GM23338 (cell line): Measurements from ENCODE around the gene DCANP1. TPM values are rescaled to one million over a fixed set of nuclear protein-coding genes. Genes with fewer than 3 reads are reported as not detected.

Experiments
- ATAC-seq: fragments of 200-7000 bp; cut with Tn5 transposase; 3 replicates; pipeline ENCODE4 v1.9.1; 2020
- DNase-seq: peaks from one replicate; pipeline ENCODE4 v3.0.0-alpha.2; 2015; ENCODE audit warnings: low spot score
- H2AFZ ChIP-seq: fragments of 200-600 bp; sonication (generic); 2 replicates; pipeline ENCODE4 v1.8.0; 2016; ENCODE audit warnings: antibody characterized with exemption, mild to moderate bottlenecking, moderate library complexity
- H3F3A ChIP-seq: fragments of 200-600 bp; sonication (generic); replicated peaks from 2 replicates; pipeline ENCODE4 v1.8.0; 2017; ENCODE audit warnings: antibody characterized with exemption, mixed run types, low read depth
- H3K27ac ChIP-seq: fragments of 200-600 bp; sonication (generic); 2 replicates; pipeline ENCODE4 v1.6.1; 2016; ENCODE audit warnings: low read depth
- H3K27me3 ChIP-seq: fragments of 200-600 bp; sonication (generic); 2 replicates; pipeline ENCODE4 v1.8.0; 2016; ENCODE audit warnings: mild to moderate bottlenecking, mixed run types, moderate library complexity; ENCODE audit not compliant: insufficient read depth
- H3K36me3 ChIP-seq: fragments of 200-600 bp; sonication (generic); 2 replicates; pipeline ENCODE4 v1.8.0; 2016; ENCODE audit warnings: mild to moderate bottlenecking; ENCODE audit not compliant: insufficient read depth
- H3K4me1 ChIP-seq: fragments of 200-600 bp; sonication (generic); 2 replicates; pipeline ENCODE4 v1.8.0; 2016; ENCODE audit warnings: mild to moderate bottlenecking, moderate library complexity; ENCODE audit not compliant: insufficient read depth
- H3K4me2 ChIP-seq: fragments of 200-600 bp; sonication (generic); 2 replicates; pipeline ENCODE4 v1.7.1; 2017; ENCODE audit warnings: mixed run types
- H3K4me3 ChIP-seq: fragments of 200-600 bp; sonication (generic); 2 replicates; pipeline ENCODE4 v1.6.1; 2016; ENCODE audit warnings: mixed run types
- H3K79me2 ChIP-seq: fragments of 200-600 bp; sonication (generic); replicated peaks from 2 replicates; pipeline ENCODE4 v1.8.0; 2017; ENCODE audit warnings: mild to moderate bottlenecking; ENCODE audit not compliant: insufficient read depth
- H3K9me2 ChIP-seq: fragments of 200-600 bp; sonication (generic); 2 replicates; pipeline ENCODE4 v1.8.0; 2017; ENCODE audit not compliant: insufficient read depth
- H4K20me1 ChIP-seq: fragments of 200-600 bp; sonication (generic); replicated peaks from 2 replicates; pipeline ENCODE4 v1.8.0; 2017; ENCODE audit warnings: mild to moderate bottlenecking; ENCODE audit not compliant: insufficient read depth
- H3K27ac Mint-ChIP-seq: 2 replicates; pipeline ENCODE4 v1.8.0; 2020; ENCODE audit warnings: inconsistent platforms, mild to moderate bottlenecking, moderate library complexity, mixed read lengths
- H3K27me3 Mint-ChIP-seq: 3 replicates; pipeline ENCODE4 v1.8.0; 2022; ENCODE audit warnings: low read depth, mild to moderate bottlenecking, moderate library complexity, mixed read lengths, inconsistent platforms; ENCODE audit not compliant: insufficient read depth, poor library complexity
- H3K36me3 Mint-ChIP-seq: 3 replicates; pipeline ENCODE4 v1.8.0; 2021; ENCODE audit warnings: low read depth, mild to moderate bottlenecking, inconsistent platforms, moderate library complexity, mixed read lengths
- H3K4me1 Mint-ChIP-seq: 3 replicates; pipeline ENCODE4 v1.8.0; 2020; ENCODE audit warnings: mild to moderate bottlenecking, inconsistent platforms, mixed read lengths
- H3K4me3 Mint-ChIP-seq: 3 replicates; pipeline ENCODE4 v1.8.0; 2021; ENCODE audit warnings: moderate library complexity, mild to moderate bottlenecking, inconsistent platforms, mixed read lengths
- H3K9me3 Mint-ChIP-seq: 3 replicates; pipeline ENCODE4 v1.8.0; 2020; ENCODE audit warnings: moderate library complexity, mild to moderate bottlenecking, inconsistent platforms, mixed read lengths
- CREB1 ChIP-seq: fragments of 250-450 bp; sonication (Bioruptor Pico); IDR thresholded peaks from 2 replicates; pipeline ENCODE4 v1.5.0; 2020; ENCODE audit warnings: low read depth, mild to moderate bottlenecking, moderate library complexity
- EZH2 ChIP-seq: fragments of 200-600 bp; sonication (generic); IDR thresholded peaks from one replicate; pipeline ENCODE4 v1.8.0; 2017; ENCODE audit warnings: antibody characterized with exemption, mild to moderate bottlenecking, low read depth; ENCODE audit not compliant: unreplicated experiment
- EZH2phosphoT487 ChIP-seq: fragments of 200-600 bp; sonication (generic); IDR thresholded peaks from one replicate; pipeline ENCODE4 v1.8.1; 2018; ENCODE audit warnings: antibody characterized with exemption; ENCODE audit not compliant: unreplicated experiment
- JUNB ChIP-seq: IDR thresholded peaks from one replicate; pipeline ENCODE4 v1.6.1; 2016; ENCODE audit warnings: antibody characterized with exemption; ENCODE audit not compliant: unreplicated experiment
- NANOG ChIP-seq: IDR thresholded peaks from 2 replicates; pipeline ENCODE4 v1.6.1; 2016; ENCODE audit warnings: antibody characterized with exemption, borderline replicate concordance
- POLR2AphosphoS5 ChIP-seq: IDR thresholded peaks from 2 replicates; pipeline ENCODE4 v1.6.1; 2016; ENCODE audit warnings: antibody characterized with exemption, low read depth
- REST ChIP-seq: IDR thresholded peaks from one replicate; pipeline ENCODE4 v1.6.1; 2018; ENCODE audit warnings: antibody characterized with exemption; ENCODE audit not compliant: unreplicated experiment
- STAT1 ChIP-seq: IDR thresholded peaks from one replicate; pipeline ENCODE4 v1.6.1; 2016; ENCODE audit warnings: antibody characterized with exemption; ENCODE audit not compliant: unreplicated experiment
- ZNF114 ChIP-seq: fragments of 250-450 bp; sonication (Bioruptor Pico); IDR thresholded peaks from 2 replicates; pipeline ENCODE4 v1.5.0; 2020; ENCODE audit warnings: mild to moderate bottlenecking, moderate library complexity
- ZNF331 ChIP-seq: fragments of 250-450 bp; sonication (Bioruptor Pico); IDR thresholded peaks from 2 replicates; pipeline ENCODE4 v1.5.0; 2020; ENCODE audit warnings: low read depth, mild to moderate bottlenecking, moderate library complexity
- ZNF462 ChIP-seq: fragments of 250-450 bp; sonication (Bioruptor Pico); IDR thresholded peaks from 2 replicates; pipeline ENCODE4 v1.5.0; 2020; ENCODE audit warnings: mild to moderate bottlenecking, moderate library complexity
- polyA plus RNA-seq: library from polyadenylated mRNA; unstranded; fragments of >200 nt; fragmentation: Nextera tagmentation; extraction: Ambion mirVana; gene quantifications from 2 replicates; pipeline ENCODE4 v1.2.1, GENCODE V29; 2016
- total RNA-seq: library from RNA; depleted of rRNA; stranded (reverse); fragments of >200 nt; shearing (Covaris generic); gene quantifications from 2 replicates; pipeline ENCODE4 v1.2.3, GENCODE V29; 2014
- TF ChIP-seq, protein P1 (sequence below), 2 experiments: fragments of 200-600 bp in 1 of 2; sonication (generic) in 1 of 2; conservative IDR thresholded peaks; 2 replicates each; pipeline versions ENCODE4 v1.5.1 to v1.6.1; 2016 to 2017; ENCODE audit warnings: antibody characterized with exemption in 2 of 2, low read depth in 2 of 2, mild to moderate bottlenecking in 2 of 2, moderate library complexity in 1 of 2
- TF ChIP-seq, protein P2 (sequence below): IDR thresholded peaks from 2 replicates; pipeline ENCODE4 v1.6.1; 2016; ENCODE audit warnings: antibody characterized with exemption

DCANP1 gene
- total and polyA plus RNA-seq, 2 experiments from 2014 or later: not detected

- H3K4me3 Mint-ChIP-seq: no peak overlapping the region
- no peak for TF ChIP-seq EZH2phosphoT487
- TF ChIP-seq NANOG: no peak
- no peak for TF ChIP-seq EZH2
- no peak for TF ChIP-seq REST
- TF ChIP-seq, protein P1, sequence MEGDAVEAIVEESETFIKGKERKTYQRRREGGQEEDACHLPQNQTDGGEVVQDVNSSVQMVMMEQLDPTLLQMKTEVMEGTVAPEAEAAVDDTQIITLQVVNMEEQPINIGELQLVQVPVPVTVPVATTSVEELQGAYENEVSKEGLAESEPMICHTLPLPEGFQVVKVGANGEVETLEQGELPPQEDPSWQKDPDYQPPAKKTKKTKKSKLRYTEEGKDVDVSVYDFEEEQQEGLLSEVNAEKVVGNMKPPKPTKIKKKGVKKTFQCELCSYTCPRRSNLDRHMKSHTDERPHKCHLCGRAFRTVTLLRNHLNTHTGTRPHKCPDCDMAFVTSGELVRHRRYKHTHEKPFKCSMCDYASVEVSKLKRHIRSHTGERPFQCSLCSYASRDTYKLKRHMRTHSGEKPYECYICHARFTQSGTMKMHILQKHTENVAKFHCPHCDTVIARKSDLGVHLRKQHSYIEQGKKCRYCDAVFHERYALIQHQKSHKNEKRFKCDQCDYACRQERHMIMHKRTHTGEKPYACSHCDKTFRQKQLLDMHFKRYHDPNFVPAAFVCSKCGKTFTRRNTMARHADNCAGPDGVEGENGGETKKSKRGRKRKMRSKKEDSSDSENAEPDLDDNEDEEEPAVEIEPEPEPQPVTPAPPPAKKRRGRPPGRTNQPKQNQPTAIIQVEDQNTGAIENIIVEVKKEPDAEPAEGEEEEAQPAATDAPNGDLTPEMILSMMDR (conservative IDR thresholded peaks at IDR 0.05; ENCODE audit: low read depth in 2 of 2): no peak
- no peak for TF ChIP-seq POLR2AphosphoS5
- TF ChIP-seq, protein P2, sequence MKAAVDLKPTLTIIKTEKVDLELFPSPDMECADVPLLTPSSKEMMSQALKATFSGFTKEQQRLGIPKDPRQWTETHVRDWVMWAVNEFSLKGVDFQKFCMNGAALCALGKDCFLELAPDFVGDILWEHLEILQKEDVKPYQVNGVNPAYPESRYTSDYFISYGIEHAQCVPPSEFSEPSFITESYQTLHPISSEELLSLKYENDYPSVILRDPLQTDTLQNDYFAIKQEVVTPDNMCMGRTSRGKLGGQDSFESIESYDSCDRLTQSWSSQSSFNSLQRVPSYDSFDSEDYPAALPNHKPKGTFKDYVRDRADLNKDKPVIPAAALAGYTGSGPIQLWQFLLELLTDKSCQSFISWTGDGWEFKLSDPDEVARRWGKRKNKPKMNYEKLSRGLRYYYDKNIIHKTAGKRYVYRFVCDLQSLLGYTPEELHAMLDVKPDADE: no peak
- TF ChIP-seq CREB1 (CRISPR knock-in tag): no peak
- TF ChIP-seq JUNB: no peak
- no peak for TF ChIP-seq ZNF331 (CRISPR knock-in tag)
- TF ChIP-seq STAT1: no peak
- no peak for TF ChIP-seq ZNF462 (CRISPR knock-in tag)
- TF ChIP-seq ZNF114 (CRISPR knock-in tag): no peak
- DNase-seq: no peak
- Histone ChIP-seq H3K27ac (no peak overlapping the region), H3K36me3 (no peaks in the 10 kb centered on the region), H4K20me1 (no peaks in the 10 kb centered on the region), H3K4me2 (no peak overlapping the region), H3K79me2 (no peaks in the 10 kb centered on the region), H3K9me2 (no peaks in the 10 kb centered on the region), H2AFZ (no peak overlapping the region), H3K4me1 (no peaks in the 10 kb centered on the region), H3K27me3 (peaks cover 11% of the 10 kb centered on the region; the same call in 1 of the 2 replicates), H3K4me3 (no peak overlapping the region), H3F3A (no peaks in the 10 kb centered on the region)
- no peaks in the 10 kb centered on the region for H3K4me1 Mint-ChIP-seq
- H3K9me3 Mint-ChIP-seq: no peaks in the 10 kb centered on the region
- H3K36me3 Mint-ChIP-seq: no peaks in the 10 kb centered on the region
- no peak overlapping the region for H3K27ac Mint-ChIP-seq
- H3K27me3 Mint-ChIP-seq: peaks cover 10% of the 10 kb centered on the region
- no peak for ATAC-seq
Observed at GRCh38 chr5:135454946-135455345, 7.8 kb upstream of the DCANP1 start.
